GM12864 (cell line): Measurements from ENCODE around the gene ZNF527.
"Not testable (repeated sequence)": the region's sequence is repeated elsewhere in the genome, so short reads cannot be mapped to it uniquely, and the experiment has no call there.

Source experiments
- DNase-seq: peaks from one replicate; pipeline ENCODE4 v3.0.0-alpha.2; 2011; ENCODE audit warnings: low read depth
- H3K4me3 ChIP-seq: 2 replicates; pipeline ENCODE4 v1.5.1; 2011; ENCODE audit warnings: mild to moderate bottlenecking, low read depth, low read length, control low read depth
- TF ChIP-seq, protein P1 (sequence below): IDR thresholded peaks from 2 replicates; pipeline ENCODE4 v1.5.1; 2011; ENCODE audit warnings: low read depth, mild to moderate bottlenecking, moderate library complexity, low read length, control low read depth, inconsistent platforms; ENCODE audit errors: missing control alignments

The ZNF527 gene

DNA sequence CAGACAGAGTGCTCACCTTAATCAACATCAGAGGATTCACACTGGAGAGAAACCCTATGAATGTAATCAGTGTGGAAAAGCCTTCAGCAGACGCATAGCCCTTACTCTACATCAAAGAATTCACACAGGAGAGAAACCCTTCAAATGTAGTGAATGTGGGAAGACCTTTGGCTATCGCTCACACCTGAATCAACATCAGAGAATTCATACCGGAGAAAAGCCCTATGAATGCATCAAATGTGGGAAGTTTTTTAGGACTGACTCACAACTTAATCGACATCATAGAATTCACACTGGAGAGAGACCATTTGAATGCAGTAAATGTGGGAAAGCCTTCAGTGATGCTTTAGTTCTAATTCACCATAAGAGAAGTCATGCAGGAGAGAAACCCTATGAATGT lies 18.3 kb downstream of the ZNF527 start:
- TF ChIP-seq, protein P1, sequence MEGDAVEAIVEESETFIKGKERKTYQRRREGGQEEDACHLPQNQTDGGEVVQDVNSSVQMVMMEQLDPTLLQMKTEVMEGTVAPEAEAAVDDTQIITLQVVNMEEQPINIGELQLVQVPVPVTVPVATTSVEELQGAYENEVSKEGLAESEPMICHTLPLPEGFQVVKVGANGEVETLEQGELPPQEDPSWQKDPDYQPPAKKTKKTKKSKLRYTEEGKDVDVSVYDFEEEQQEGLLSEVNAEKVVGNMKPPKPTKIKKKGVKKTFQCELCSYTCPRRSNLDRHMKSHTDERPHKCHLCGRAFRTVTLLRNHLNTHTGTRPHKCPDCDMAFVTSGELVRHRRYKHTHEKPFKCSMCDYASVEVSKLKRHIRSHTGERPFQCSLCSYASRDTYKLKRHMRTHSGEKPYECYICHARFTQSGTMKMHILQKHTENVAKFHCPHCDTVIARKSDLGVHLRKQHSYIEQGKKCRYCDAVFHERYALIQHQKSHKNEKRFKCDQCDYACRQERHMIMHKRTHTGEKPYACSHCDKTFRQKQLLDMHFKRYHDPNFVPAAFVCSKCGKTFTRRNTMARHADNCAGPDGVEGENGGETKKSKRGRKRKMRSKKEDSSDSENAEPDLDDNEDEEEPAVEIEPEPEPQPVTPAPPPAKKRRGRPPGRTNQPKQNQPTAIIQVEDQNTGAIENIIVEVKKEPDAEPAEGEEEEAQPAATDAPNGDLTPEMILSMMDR: no peak
- no peak overlapping the region for H3K4me3 ChIP-seq
- no peak for DNase-seq

DNA sequence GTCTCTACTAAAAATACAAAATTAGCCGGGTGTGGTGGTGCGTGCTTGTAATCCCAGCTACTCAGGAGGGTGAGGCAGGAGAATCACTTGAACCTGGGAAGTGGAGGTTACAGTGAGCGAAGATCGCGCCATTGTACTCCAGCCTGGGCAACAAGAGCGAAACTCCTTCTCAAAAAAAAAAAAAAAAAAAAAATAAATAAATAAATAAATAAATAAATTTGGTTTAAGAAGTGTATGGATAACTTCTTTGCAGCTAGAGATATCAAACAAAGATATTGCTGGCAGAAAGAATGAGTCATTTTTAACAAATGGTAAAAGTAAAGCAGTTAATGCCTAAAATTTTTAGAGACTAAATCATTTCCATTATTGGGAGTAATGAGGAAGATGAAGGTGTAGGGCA lies 20.5 kb downstream of the ZNF527 start:
- H3K4me3 ChIP-seq, DNase-seq: not testable (repeated sequence)

DNA sequence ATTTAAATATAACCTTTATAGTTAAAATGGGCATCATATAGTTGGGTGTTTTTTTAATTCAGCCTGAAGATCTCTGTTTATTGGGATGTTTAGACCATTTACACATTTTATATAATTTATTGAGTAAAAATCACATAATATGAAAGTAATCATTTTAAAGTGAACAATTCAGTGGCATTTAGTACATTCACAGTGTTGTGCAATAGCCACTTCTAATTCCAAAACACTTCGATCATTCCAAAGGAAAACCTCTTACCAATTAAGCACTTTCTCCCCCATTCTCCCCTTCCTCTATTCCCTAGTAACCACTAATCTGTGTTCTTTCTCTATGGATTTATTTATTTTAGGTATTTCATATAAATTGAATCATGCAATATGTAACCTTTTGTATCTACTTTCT lies 30.2 kb downstream of the ZNF527 start:
- no peak overlapping the region for H3K4me3 ChIP-seq
- TF ChIP-seq, protein P1: no peak

DNA sequence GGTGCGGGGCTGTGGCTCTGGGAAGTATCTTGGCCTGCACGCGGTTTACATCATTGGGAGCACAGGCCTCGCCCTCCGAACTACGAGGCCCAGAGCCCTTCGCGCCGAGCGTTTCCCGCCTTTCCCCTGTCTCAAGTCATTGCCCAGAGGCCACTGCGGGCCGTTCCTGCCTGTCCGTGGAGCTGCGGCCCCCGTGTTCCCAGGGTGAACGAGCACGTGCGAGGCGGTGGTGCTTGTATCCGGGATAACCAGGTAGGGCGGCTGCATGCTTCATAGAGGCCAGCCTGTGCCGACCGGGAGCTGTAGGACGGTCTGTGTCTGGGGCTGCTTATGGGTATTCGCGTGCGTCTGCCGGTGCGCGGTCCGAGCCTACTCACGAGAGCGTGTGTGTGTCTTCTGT lies 32.5 kb downstream of the ZNF527 start:
- H3K4me3 ChIP-seq: no peak overlapping the region
- DNase-seq: no peak
- TF ChIP-seq, protein P1: no peak

More for the DNA sequence above, 30.2 kb downstream of the ZNF527 start:
- DNase-seq: no peak

DNA sequence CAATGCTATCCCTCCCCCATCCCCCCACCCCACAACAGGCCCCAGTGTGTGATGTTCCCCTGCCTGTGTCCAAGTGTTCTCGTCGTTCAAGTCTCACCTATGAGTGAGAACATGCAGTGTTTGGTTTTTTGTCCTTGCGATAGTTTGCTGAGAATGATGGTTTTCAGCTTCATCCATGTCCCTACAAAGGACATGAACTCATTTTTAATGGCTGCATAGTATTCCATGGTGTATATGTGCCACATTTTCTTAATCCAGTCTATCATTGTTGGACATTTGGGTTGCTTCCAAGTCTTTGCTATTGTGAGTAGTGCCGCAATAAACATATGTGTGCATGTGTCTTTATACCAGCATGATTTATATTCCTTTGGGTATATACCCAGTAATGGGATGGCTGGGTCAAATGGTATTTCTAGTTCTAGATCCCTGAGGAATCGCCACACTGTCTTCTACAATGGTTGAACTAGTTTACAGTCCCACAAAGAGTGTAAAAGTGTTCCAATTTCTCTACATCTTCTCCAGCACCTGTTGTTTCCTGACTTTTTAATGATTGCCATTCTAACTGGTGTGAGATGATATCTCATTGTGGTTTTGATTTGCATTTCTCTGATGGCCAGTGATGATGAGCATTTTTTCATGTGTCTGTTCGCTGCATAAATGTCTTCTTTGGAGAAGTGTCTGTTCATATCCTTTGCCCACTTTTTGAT lies 35.4 kb downstream of the ZNF527 start:
- DNase-seq, H3K4me3 ChIP-seq: not testable (repeated sequence)

DNA sequence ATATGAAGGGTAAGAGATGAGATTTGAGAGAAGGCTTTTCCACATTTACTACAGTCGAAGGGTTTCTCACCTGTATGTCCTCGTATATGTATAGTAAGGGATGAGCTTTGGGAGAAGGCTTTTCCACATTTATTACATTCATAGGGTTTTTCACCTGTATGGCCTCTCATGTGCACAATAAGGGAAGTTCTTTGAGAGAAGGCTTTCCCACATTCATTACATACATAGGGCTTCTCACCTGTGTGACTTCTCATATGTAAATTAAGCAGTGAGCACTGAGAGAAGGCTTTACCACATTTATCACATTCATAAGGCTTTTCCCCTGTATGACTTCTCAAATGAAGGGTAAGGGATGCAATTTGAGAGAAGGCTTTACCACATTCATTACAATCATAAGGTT lies 41.8 kb downstream of the ZNF527 start:
- H3K4me3 ChIP-seq: no peak overlapping the region
- TF ChIP-seq, protein P1: no peak
- DNase-seq: no peak

DNA sequence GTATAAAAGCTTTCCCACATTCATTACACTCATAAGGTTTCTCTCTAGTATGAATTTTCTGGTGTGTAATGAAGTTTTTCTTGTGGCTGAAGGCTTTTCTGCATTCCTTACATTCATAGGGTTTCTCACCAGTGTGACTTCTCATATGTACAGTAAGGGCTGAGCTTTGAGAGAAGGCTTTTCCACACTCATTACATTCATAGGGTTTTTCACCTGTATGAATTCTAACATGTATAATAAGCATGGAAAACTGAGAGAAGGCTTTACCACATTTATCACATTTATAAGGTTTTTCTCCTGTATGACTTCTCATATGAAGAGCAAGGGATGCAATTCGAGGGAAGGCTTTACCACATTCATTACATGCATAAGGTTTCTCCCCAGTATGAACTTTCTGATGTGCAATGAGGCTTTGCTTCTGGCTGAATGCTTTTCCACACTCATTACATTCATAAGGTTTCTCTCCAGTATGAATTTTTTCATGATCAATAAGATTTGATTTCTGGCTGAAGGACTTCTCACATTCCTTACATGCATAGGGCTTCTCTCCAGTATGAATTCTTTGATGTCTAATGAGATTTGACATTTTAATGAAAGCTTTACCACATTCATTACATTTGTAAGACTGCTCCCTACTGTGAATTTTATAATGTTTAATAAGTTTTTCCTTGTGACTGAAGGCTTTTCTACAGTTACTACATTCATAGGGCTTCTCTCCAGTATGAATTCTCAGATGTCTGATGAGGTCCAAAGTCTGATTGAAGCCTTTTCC lies 42.6 kb downstream of the ZNF527 start:
- no peak overlapping the region for H3K4me3 ChIP-seq
- TF ChIP-seq, protein P1: no peak
- no peak for DNase-seq
